ENCODE data around the gene NCR3LG1.

NCR3LG1 gene

GRCh38 chr11:17381156-17381555 is 29.6 kb downstream of the NCR3LG1 start:
- H3K9ac ChIP-seq (ENCODE audit: low read length), result no peak overlapping the region
- no peaks in the 10 kb centered on the region for H3F3A ChIP-seq (ENCODE audit: insufficient read depth, low read length)
- no peak overlapping the region for H3K4me2 ChIP-seq (ENCODE audit: low read length)
- TF ChIP-seq EZH2 (IDR thresholded peaks at IDR 0.05; ENCODE audit: borderline replicate concordance, low read length), result no peak
- no peak for TF ChIP-seq CTCF (IDR thresholded peaks at IDR 0.05; ENCODE audit: low read length)
- no peak overlapping the region for H2AFZ ChIP-seq (ENCODE audit: low read length)
- no peaks in the 10 kb centered on the region for H4K20me1 ChIP-seq (ENCODE audit: insufficient read depth, low read length)
- 0 out of 2 replicates have a peak, but pooled peaks cover 4% of the 10 kb centered on the region for H3K9me3 ChIP-seq (ENCODE audit: low read length)
- H3K4me1 ChIP-seq (ENCODE audit: insufficient read depth, low read length, severe bottlenecking), result peaks cover 11% of the 10 kb centered on the region
- no peaks in the 10 kb centered on the region for H3K9me2 ChIP-seq (ENCODE audit: low read depth, low read length)
- peaks cover 67% of the 10 kb centered on the region for H3K36me3 ChIP-seq (ENCODE audit: insufficient read depth, low read length)
- no peaks in the 10 kb centered on the region for H3K79me2 ChIP-seq (ENCODE audit: insufficient read depth, low read length)
- no peak overlapping the region for H3K27ac ChIP-seq (ENCODE audit: low read depth, low read length, poor library complexity, severe bottlenecking)
- H3K27me3 ChIP-seq (ENCODE audit: insufficient read depth, low read length), result no peaks in the 10 kb centered on the region
- no peak overlapping the region for H3K4me3 ChIP-seq (ENCODE audit: low read depth, low read length, poor library complexity, severe bottlenecking)

- H3K4me3 ChIP-seq (ENCODE audit: low read depth, low read length, poor library complexity, severe bottlenecking), result no peak overlapping the region
- TF ChIP-seq CTCF (IDR thresholded peaks at IDR 0.05; ENCODE audit: low read length), result no peak
- no peak for TF ChIP-seq EZH2 (IDR thresholded peaks at IDR 0.05; ENCODE audit: borderline replicate concordance, low read length)
- peaks cover 59% of the 10 kb centered on the region for H3K36me3 ChIP-seq (ENCODE audit: insufficient read depth, low read length)
Measured at GRCh38 chr11:17382046-17382728, 30.6 kb downstream of the NCR3LG1 start.

GRCh38 chr11:17383461-17383860 is 31.9 kb downstream of the NCR3LG1 start:
- Histone ChIP-seq H3K79me2 (ENCODE audit: insufficient read depth, low read length) (no peaks in the 10 kb centered on the region), H3K9ac (ENCODE audit: low read length) (no peak overlapping the region), H2AFZ (ENCODE audit: low read length) (no peak overlapping the region), H3K27ac (ENCODE audit: low read depth, low read length, poor library complexity, severe bottlenecking) (no peak overlapping the region), H3K4me3 (ENCODE audit: low read depth, low read length, poor library complexity, severe bottlenecking) (no peak overlapping the region), H3K9me2 (ENCODE audit: low read depth, low read length) (no peaks in the 10 kb centered on the region), H3K27me3 (ENCODE audit: insufficient read depth, low read length) (no peaks in the 10 kb centered on the region), H3F3A (ENCODE audit: insufficient read depth, low read length) (no peaks in the 10 kb centered on the region), H3K36me3 (ENCODE audit: insufficient read depth, low read length) (peaks cover 50% of the 10 kb centered on the region), H4K20me1 (ENCODE audit: insufficient read depth, low read length) (no peaks in the 10 kb centered on the region), H3K4me1 (ENCODE audit: insufficient read depth, low read length, severe bottlenecking) (peaks cover 21% of the 10 kb centered on the region), H3K4me2 (ENCODE audit: low read length) (no peak overlapping the region), H3K9me3 (ENCODE audit: low read length) (0 out of 2 replicates have a peak, but pooled peaks cover 3% of the 10 kb centered on the region)
- TF ChIP-seq CTCF (IDR thresholded peaks at IDR 0.05; ENCODE audit: low read length), result no peak
- TF ChIP-seq EZH2 (IDR thresholded peaks at IDR 0.05; ENCODE audit: borderline replicate concordance, low read length), result no peak

More at GRCh38 chr11:17382046-17382728, 30.6 kb downstream of the NCR3LG1 start:
- Histone ChIP-seq H2AFZ (ENCODE audit: low read length) (no peak overlapping the region), H3K4me1 (ENCODE audit: insufficient read depth, low read length, severe bottlenecking) (peaks cover 21% of the 10 kb centered on the region), H3K79me2 (ENCODE audit: insufficient read depth, low read length) (no peaks in the 10 kb centered on the region), H4K20me1 (ENCODE audit: insufficient read depth, low read length) (no peaks in the 10 kb centered on the region), H3K27me3 (ENCODE audit: insufficient read depth, low read length) (no peaks in the 10 kb centered on the region), H3K27ac (ENCODE audit: low read depth, low read length, poor library complexity, severe bottlenecking) (no peak overlapping the region), H3K9ac (ENCODE audit: low read length) (no peak overlapping the region), H3K9me2 (ENCODE audit: low read depth, low read length) (no peaks in the 10 kb centered on the region), H3K9me3 (ENCODE audit: low read length) (0 out of 2 replicates have a peak, but pooled peaks cover 4% of the 10 kb centered on the region), H3F3A (ENCODE audit: insufficient read depth, low read length) (no peaks in the 10 kb centered on the region), H3K4me2 (ENCODE audit: low read length) (no peak overlapping the region)

Measured in OCI-LY1 (cell line).